Endometrium (tissue), 2 donors: ENCODE measurements around the gene OR11G2.
"Not testable (repeated sequence)": the region's sequence is repeated elsewhere in the genome, so short reads cannot be mapped to it uniquely, and the experiment has no call there.

Experiments used
- FAIRE-seq: peaks from 2 replicates; lab custom pipeline; 2012; peaks lifted over from hg19 to GRCh38; lab: Jason Lieb, UNC
- donor health status: control.
- donor health status: control.

The OR11G2 gene, protein sequence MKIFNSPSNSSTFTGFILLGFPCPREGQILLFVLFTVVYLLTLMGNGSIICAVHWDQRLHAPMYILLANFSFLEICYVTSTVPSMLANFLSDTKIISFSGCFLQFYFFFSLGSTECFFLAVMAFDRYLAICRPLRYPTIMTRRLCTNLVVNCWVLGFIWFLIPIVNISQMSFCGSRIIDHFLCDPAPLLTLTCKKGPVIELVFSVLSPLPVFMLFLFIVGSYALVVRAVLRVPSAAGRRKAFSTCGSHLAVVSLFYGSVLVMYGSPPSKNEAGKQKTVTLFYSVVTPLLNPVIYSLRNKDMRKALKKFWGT

DNA sequence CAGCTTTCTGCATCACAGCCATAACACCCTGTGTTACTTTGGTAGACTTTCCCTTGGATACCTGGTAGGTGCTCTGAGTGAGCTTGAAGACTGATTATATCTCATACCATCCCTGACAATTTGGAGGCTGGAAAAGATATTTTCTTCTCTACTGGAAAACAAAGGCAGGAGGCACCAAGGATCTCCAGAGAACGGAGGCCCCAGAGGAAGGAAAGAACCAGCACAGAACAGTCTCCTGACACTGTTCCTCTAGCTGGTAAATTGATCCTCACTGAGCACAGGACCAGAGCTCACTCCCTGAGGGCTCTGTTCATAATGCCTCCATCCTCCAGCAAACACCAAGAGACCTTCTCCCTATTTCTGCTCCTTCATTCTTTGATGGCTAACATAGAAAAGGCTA is at the start of gene OR11G2:
Gene OR11G2 (plus strand): TSS at position 301 of the 400 bp plus-strand sequence. CDS start 6,542 bp downstream, outside the sequence.
- FAIRE-seq: no peak

DNA sequence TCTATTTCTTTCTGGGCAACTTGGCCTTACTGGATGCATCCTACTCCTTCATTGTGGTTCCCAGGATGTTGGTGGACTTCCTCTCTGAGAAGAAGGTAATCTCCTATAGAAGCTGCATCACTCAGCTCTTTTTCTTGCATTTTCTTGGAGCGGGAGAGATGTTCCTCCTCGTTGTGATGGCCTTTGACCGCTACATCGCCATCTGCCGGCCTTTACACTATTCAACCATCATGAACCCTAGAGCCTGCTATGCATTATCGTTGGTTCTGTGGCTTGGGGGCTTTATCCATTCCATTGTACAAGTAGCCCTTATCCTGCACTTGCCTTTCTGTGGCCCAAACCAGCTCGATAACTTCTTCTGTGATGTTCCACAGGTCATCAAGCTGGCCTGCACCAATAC is 46.8 kb upstream of the OR11G2 start:
- no peak for FAIRE-seq

DNA sequence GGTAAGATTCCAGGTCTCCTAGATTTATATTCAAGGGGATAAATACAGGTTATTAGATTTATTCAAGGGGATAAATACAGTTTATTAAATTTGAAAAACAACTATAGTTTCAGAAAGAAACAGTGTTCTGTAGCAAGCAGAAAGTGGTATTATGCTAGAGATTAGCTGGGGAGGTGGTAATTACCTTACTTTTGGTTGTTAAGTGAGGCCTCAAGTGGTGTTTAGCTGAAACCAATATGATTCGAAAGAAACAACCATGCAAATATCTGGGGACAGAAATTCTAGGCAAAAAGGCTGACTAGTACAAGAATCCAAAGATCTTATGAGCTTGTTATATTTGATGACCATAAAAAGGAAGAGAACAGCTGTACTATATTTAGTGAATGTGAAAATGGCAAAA is 45.9 kb upstream of the OR11G2 start:
- FAIRE-seq: no peak

DNA sequence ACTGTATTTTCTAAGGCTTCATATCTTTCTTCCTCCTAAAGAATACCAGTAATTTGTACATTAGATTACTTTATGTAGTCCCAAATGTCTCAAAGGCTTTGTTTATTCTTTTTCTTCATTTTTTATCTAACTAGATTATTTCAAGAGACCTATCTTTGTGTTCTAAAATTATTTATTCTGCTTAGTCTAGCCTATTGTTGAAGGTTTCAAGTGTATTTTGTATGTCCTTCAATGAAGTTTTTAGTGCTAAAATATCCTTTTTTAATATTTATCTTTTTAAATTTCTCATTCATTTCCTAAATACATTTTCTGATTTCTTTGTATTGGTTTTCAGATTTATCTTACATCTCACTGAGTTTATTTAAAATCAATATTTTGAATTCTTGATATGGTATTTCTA is 26.2 kb upstream of the OR11G2 start:
- no peak for FAIRE-seq

DNA sequence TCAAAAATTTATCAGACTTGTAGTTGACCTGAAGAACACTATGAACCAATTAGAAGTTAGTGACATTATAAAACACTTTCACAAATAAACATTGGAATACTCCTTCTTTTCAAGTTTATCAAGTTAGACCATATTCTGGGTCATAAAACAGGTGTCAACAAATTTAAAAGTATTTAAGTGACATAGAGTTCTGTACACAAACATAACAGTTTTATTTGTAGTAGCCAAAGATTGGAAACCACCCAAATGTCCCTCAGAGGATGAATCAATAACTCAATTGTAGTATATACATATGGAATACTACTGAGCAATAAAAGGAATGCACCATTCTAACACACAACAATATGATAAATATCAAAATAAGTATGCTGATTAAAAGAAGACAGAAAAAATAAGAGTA is 23.6 kb upstream of the OR11G2 start:
- FAIRE-seq: no peak

DNA sequence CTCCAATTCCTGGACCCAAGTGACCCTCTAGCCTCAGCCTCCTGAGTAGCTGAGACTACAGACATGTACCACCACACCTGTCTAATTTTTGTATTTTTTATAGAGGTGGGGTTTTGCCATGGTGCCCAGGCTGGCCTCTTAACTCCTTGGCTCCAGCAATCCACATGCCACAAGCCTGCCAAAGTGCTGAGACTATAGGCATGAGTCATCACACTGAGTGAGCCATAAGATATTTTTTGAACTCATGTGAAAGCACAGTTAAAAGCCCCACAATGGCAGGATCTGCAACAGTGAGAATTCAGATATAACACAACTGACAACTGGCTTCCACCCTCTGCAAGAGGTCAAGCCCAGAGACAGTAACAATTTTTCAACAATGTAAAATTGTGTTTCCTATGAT is 20.8 kb upstream of the OR11G2 start:
- FAIRE-seq: not testable (repeated sequence)

DNA sequence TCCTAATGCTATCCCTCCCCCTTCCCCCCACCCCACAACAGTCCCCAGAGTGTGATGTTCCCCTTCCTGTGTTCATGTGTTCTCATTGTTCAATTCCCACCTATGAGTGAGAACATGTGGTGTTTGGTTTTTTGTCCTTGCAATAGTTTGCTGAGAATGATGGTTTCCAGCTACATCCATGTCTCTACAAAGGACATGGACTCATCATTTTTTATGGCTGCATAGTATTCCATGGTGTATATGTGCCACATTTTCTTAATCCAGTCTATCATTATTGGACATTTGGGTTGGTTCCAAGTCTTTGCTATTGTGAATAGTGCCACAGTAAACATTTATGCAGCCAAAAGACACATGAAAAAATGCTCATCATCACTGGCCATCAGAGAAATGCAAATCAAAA is 16.5 kb upstream of the OR11G2 start:
- FAIRE-seq: not testable (repeated sequence)

DNA sequence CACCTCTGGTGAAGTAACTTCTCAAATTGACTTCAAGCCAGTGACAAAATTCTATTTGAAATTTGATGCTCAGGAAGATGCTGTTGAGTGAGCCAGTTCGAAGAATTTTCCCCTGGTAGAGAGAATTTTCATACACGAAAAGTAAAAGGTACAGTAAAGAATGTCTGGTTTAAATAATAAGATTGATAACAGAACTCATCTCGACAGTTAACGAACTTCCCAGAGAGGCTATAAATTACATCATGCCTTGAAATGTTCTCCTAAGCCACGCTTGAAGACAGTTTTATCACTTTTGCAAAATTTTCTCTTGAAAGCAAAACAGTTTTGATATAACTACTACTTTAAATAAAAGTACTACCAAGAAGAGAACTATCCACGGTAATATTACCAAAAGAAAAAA is 14.4 kb upstream of the OR11G2 start:
- FAIRE-seq: no peak

DNA sequence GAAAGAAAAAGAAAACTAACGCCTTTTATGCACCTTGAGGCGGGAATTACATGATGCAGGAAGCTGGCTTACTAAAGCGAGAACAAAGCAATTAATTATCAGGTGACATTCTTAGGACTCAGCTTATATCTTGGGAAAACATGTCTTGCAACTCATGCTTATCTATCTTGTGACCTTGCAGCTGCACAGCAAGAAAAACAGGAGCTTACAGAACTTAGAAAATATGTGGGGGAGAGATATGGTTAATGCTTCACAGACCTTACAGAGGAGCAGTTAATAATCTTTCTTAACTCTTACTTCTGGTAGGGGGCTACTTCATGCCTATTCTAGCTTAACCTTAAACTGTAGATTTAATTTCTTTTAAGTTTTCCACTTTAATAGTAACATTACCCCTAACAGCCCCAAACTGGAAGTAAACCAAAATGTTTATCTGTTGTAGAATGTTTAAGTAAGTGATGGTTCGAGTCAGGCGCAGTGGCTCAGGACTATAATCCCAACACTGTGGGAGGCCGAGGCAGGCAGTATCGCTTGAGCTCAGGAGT is 13.2 kb upstream of the OR11G2 start:
- no peak for FAIRE-seq

DNA sequence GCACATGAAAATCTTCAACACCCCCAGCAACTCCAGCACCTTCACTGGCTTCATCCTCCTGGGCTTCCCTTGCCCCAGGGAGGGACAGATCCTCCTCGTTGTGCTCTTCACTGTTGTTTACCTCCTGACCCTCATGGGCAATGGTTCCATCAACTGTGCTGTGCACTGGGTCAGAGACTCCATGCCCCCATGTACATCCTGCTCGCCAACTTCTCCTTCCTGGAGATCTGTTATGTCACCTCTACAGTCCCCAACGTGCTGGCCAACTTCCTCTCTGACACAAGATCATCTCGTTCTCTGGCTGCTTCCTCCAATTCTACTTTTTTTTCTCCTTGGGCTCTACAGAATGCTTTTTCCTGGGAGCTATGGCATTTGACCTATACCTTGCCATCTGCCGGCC is 11.5 kb upstream of the OR11G2 start:
- no peak for FAIRE-seq

DNA sequence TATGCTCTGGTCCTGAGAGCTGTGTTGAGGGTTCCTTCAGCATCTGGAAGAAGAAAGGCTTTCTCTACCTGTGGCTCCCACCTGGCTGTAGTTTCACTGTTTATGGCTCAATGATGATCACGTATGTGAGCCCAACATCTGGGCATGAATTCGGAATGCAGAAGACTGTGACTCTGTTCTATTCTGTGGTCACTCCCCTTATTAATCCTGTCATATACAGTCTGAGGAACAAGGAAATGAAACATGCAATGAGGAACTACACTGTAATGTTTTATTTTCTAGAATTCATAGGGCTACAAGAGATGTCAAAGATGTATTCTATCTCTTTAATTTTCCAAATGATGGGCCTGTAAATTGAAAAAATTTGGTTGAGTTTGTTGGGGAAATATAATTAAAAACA is 10.8 kb upstream of the OR11G2 start:
- FAIRE-seq: no peak

DNA sequence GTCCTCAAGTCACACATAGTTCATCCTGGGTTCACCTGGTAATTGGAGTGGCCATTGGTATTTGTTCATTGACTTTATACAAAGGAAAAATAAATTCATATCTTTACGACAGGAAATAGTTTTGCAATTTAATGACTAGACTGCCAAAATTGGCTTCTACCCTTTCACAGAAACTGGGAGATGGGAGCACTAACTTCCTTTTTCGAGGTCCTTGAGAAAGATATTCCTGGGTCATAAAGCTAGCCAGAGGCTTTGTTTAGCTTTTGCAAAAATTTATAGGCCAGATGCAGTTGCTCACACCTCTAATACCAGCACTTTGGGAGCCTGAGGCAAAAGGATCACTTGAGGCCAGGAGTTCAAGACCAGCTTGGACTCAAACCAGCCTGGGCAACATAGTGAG is 10.2 kb upstream of the OR11G2 start:
- FAIRE-seq: no peak

DNA sequence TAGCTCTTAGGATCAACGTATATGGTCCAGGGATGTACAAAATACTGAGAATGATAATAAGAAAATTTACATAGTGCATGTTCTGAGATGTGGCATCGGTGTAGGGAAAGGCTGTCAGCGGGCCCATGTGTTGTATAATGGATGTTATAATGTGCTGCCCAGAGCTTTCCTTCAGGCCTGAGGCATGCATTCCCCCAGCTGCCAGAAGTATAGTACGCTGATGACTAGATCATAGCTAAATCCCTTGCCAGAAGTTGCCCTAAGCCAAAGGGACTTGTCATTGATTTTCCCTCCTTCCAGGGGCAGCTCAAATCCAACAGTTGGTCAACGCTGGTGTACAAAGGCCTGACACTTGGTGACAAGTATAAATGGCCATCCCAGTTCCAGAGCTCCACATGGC is 6.5 kb upstream of the OR11G2 start:
- FAIRE-seq: no peak

DNA sequence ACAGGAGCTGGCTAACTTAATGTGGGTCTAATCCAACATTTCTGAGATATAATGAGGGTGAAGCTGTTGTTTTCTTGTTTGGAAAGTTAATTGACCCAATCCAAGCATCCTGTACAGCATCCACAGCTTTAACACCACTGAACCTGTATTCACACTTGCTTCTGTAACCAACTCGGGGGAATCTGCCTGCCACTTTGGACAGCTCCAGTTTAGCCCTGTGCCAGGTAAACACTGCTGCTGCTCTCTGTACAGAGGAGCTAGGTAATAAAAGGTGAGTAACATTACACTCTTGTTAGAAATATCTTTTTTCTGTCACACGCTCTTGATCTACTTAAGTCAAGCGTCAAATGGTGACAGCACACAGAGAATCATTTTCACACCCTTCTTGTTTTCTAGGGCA is 700 bp downstream of the OR11G2 start:
- no peak for FAIRE-seq

DNA sequence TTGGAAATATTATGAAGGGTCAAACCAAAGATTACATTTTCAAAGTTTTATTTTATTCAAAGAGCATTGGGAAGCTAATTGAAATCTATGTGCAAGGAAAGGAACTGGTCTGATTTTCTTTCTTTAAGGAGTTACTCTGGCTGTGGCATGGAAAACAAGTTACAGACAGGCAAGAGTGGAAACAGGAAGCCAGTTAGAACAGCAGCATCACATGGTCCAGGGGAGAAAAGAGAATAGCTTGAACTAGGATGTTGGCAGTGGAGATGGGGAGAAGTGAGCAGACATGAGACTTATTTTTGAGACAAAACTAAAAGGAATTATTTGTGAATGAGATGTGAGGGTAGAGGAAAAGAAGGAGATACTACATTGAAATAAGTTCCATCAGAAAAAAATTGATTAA is 3.4 kb downstream of the OR11G2 start:
- no peak for FAIRE-seq

DNA sequence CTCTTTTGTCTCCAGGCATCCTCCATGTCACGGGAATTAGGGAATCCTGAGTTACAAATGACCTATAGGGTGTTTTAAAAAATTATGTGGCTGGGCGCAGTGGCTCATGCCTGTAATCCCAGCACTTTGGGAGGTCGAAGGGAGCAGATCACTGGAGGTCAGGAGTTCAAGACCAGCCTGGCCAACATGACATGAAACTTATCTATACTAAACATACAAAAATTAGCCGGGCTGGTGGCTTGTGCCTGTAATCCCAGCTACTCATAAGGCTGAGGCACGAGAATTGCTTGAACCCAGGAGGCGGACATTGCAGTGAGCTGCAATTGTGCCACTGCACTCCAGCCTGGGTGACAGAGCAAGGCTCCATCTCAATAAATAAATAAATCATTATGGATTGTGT is 4.5 kb downstream of the OR11G2 start:
- FAIRE-seq: not testable (repeated sequence)

DNA sequence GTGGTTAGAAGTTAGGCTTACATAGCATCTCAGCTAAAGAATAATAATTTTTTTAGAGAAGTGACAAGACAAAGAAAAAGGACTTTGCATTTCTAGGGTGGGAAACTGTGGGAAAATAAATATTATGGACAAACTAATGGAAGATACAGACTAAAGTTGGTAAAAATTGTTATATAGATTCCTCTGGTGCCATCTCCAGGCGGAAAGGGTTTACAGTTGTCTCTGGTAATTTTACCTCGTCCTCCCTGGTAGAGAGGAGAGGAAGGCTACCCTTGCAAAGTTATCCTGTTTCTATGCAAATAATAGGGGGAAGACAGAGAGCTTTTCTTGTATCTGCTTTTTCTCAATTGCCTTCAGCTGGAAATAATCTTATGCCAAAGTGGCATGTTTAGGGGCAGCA is 5.2 kb downstream of the OR11G2 start:
- FAIRE-seq: no peak

DNA sequence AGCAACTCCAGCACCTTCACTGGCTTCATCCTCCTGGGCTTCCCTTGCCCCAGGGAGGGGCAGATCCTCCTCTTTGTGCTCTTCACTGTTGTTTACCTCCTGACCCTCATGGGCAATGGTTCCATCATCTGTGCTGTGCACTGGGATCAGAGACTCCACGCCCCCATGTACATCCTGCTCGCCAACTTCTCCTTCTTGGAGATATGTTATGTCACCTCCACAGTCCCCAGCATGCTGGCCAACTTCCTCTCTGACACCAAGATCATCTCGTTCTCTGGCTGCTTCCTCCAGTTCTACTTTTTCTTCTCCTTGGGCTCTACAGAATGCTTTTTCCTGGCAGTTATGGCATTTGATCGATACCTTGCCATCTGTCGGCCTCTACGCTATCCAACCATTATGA is 6.8 kb downstream of the OR11G2 start:
- no peak for FAIRE-seq

DNA sequence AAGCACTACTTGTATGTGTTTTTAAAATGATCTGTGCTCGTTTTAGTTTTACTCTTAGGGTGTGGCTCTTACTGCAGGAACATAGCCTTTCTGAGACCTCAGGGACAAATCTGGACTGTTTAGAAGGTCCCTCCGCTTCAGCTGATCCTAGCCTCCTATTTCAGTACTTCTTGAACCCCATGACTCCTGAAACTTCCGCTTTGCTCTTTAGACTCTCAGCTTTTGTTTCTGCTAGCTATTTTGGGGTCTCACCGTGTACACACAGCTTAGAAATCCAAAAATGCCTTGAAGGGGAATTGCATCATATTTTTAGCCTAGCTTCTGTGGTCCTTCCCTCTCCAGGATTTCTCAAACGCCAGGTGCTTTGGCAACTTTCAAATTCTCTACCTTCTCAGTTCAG is 8.3 kb downstream of the OR11G2 start:
- FAIRE-seq: no peak

DNA sequence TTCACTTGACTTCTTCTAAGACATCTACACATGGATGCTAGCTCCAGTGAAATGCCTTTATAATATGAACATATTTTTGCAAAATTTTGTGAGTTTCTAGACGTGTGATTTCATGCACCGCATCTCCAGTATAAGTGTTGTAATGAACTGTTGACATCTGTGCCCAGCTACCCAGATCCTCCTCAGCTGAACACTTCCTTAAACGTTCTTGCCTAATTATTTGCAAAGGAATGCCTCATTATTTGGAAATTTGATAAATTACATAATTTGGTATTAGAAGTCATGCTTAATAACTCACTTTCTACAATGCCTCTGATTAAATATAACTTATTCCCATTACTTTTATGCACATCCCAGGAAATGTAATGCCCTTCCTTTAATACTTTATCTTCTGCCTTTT is 14.0 kb downstream of the OR11G2 start:
- FAIRE-seq: no peak

DNA sequence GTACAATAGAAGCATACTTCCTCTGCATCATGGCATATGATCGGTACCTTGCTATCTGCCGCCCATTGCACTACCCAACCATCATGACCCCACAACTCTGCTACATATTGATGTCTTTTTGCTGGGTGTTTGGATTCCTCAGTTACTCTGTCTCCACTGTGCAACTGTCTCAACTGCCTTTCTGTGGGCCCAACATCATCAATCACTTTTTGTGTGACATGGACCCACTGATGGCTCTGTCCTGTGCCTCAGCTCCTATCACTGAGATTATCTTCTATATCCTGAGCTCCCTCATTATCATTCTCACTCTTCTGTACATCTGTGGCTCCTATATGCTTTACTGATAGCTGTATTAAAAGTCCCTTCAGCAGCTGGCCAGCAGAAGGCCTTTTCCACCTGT is 18.9 kb downstream of the OR11G2 start:
- no peak for FAIRE-seq

DNA sequence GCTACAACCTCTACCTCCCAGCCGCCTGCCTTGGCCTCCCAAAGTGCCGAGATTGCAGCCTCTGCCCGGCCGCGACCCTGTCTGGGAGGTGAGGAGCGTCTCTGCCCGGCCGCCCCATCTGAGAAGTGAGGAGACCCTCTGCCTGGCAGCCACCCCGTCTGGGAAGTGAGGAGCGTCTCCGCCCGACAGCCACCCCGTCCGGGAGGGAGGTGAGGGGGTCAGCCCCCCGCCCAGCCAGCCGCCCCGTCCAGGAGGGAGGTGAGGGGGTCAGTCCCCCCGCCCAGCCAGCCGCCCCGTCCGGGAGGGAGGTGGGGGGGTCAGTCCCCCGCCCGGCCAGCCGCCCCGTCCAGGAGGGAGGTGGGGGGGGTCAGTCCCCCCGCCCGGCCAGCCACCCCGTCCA is 21.7 kb downstream of the OR11G2 start:
- not testable (repeated sequence) for FAIRE-seq

DNA sequence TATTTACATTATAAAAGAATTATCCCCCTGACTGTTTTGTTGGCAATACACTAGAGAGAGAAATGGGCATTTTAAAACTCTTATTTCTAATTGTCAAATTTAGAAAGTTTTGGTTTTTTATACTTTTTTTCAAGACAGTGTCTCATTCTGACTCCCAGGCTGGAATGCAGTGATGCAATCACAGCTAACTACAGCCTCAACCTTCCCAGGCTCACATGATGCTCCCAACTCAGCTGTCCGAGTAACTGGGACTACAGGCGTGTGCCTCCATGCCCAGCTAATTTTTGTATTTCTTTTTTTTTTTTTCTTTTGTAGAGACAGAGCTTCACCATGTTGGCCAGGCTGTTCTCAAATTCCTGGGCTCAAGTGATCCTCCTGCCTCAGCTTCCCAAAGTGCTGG is 24.5 kb downstream of the OR11G2 start:
- FAIRE-seq: no peak

DNA sequence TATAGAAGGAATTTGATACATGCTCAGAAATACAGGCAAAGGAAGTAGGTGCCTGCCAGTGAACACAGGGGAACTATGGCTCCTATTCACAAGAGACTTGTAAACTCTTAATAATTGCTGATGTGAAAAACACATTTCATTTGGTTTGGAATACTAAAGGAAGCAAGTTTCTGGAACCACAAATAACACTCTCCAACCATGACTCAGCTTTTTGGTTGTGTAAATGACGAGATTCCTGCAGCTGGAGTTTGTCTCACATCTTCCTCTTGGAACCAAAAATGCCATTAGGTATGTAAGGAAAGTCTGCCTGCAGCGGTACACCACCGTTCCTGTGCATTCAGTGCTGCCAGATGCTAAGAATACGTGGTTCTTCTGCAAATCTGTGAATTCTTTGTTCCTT is 28.3 kb downstream of the OR11G2 start:
- FAIRE-seq: no peak
